Sigmoid colon (tissue), 7 donors: ENCODE data around the gene PIMREG. TPM values are rescaled to one million over a fixed set of nuclear protein-coding genes. Genes with fewer than 3 reads are reported as not detected.

Experiments
- DNase-seq: peaks from one replicate; pipeline ENCODE4 v3.0.0-alpha.2; 2019
- H3K27ac ChIP-seq, 4 donors: fragments of 200-600 bp; sonication (generic); one replicate each; pipeline ENCODE4 v1.5.1; 2016 to 2019; ENCODE audit warnings: mild to moderate bottlenecking in 1 of 4
- H3K27me3 ChIP-seq, 3 donors: fragments of 200-600 bp; sonication (generic); one replicate each; pipeline ENCODE4 v1.5.1; 2019; ENCODE audit warnings: mild to moderate bottlenecking in 1 of 3
- H3K36me3 ChIP-seq, 4 donors: fragments of 200-600 bp; sonication (generic); one replicate each; pipeline ENCODE4 v1.5.1; 2016 to 2019
- H3K4me1 ChIP-seq, 4 donors: fragments of 200-600 bp; sonication (generic); one replicate each; pipeline ENCODE4 v1.5.1; 2017 to 2019
- H3K4me3 ChIP-seq, 4 donors: fragments of 200-600 bp; sonication (generic); one replicate each; pipeline ENCODE4 v1.5.1; 2017 to 2019; ENCODE audit warnings: mild to moderate bottlenecking in 2 of 4, moderate library complexity in 1 of 4
- H3K9me3 ChIP-seq, 4 donors: fragments of 200-600 bp in 3 of 4; sonication (generic) in 3 of 4; one replicate each; pipeline versions ENCODE4 v1.5.1 to v1.6.1; 2013 to 2019
- CTCF ChIP-seq, 4 experiments: fragments of 450-650 bp in 3 of 4; fragments of 200-600 bp in 1 of 4; IDR thresholded peaks; one replicate each; pipeline ENCODE4 v1.5.1; 2016 to 2019; ENCODE audit warnings: antibody characterized with exemption in 4 of 4, mild to moderate bottlenecking in 3 of 4, moderate library complexity in 2 of 4
- EP300 ChIP-seq, 4 donors: sonication (generic); formaldehyde crosslinking; IDR thresholded peaks; one replicate each; pipeline ENCODE4 v1.6.1; 2017; ENCODE audit warnings: antibody characterized with exemption in 4 of 4
- POLR2A ChIP-seq, 2 donors: fragments of 450-650 bp; IDR thresholded peaks; one replicate each; pipeline ENCODE4 v1.6.1; 2016; ENCODE audit warnings: antibody characterized with exemption in 2 of 2, mild to moderate bottlenecking in 2 of 2, moderate library complexity in 2 of 2
- POLR2AphosphoS5 ChIP-seq, 4 donors: sonication (generic); formaldehyde crosslinking; IDR thresholded peaks; one replicate each; pipeline ENCODE4 v1.6.1; 2017; ENCODE audit warnings: antibody characterized with exemption in 4 of 4
- WGBS, 2 donors: extraction: QIAGEN DNeasy Blood & Tissue Kit; methylation state at CpG; one replicate each; pipeline ENCODE4 v1.1.7; 2013; 5-methylcytosine and 5-hydroxymethylcytosine counted together
- intact Hi-C: fragments of 100-400 bp; cut with DNase I; formaldehyde crosslinking; loops from one replicate; pipeline ENCODE4 v1.15.1; 2023
- polyA plus RNA-seq, 3 donors: library from polyadenylated mRNA; stranded (reverse); fragments of 200-250 nt; gene quantifications; one replicate each; pipeline ENCODE4 v1.2.3, GENCODE V29; 2013
- total RNA-seq, 4 donors: library from RNA; depleted of rRNA; stranded (reverse); fragments of >200 nt; gene quantifications; one replicate each; pipeline ENCODE4 v1.1.0, GENCODE V29; 2016
- donor health status: healthy with polysubstance abuse.
- donor health status: Bipolar disorder and iron deficiency.
- donor health status: healthy.

The PIMREG gene
- total and polyA plus RNA-seq, 7 donors, result 2.5 to 7.8 TPM; not detected in 5

DNA sequence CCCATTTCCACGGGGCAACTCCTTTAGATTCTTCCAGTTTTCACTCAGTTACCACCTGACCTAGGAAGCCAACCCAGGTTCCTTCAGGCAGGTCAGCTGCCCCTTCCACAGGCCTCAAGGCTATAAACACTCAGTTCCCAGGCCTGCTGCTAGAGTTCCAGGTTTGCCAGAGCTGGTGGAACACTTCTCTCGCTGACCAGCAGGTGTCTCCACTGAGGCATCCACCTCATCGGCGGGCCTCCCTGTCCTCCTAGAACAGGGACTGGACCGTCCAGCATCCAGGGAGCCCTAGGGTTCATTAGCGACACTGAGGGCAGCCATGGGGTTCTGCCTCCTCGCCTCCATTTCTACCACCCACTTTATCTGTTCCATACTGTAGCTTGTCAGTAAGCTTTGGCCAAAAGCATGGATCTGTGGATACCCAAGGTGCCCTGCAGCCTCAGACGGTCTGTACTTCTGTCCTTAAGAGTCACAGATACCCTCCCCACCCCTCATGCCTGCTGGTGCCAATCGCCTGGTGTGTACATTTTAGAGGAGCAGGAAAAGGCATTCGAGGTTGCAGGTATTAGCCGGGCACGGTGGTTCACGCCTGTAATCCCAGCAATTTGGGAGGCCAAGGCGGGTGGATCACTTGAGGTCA lies 29.0 kb downstream of the PIMREG start:
- TF ChIP-seq POLR2A (IDR thresholded peaks at IDR 0.05), result no peak
- no peak for TF ChIP-seq EP300 (IDR thresholded peaks at IDR 0.05)
- TF ChIP-seq POLR2AphosphoS5 (IDR thresholded peaks at IDR 0.05), result peak in 1 of 4 donors; percentile 27
- peak; percentile 78 to 95 (median 90) for TF ChIP-seq CTCF (IDR thresholded peaks at IDR 0.05)
- Histone ChIP-seq H3K9me3 (no peaks in the 10 kb centered on the region), H3K36me3 (peaks cover 0 to 8% (median 2%) of the 10 kb centered on the region in 4 donors), H3K27ac (peak overlapping the region in 1 of 4 donors; percentile 68), H3K27me3 (no peaks in the 10 kb centered on the region), H3K4me3 (no peak overlapping the region), H3K4me1 (peaks cover 0 to 25% (median 0%) of the 10 kb centered on the region in 4 donors)
- intact Hi-C loops, result loop anchor here (5.0 kb wide), 3 partner anchors 84 to 169 kb away; partner anchors contain the start of genes KIAA0753, PITPNM3 and TXNDC17
- 40 to 50% methylated on average over 14 of the region's 14 CpGs for WGBS, 2 donors
- peak; percentile 83 for DNase-seq

DNA sequence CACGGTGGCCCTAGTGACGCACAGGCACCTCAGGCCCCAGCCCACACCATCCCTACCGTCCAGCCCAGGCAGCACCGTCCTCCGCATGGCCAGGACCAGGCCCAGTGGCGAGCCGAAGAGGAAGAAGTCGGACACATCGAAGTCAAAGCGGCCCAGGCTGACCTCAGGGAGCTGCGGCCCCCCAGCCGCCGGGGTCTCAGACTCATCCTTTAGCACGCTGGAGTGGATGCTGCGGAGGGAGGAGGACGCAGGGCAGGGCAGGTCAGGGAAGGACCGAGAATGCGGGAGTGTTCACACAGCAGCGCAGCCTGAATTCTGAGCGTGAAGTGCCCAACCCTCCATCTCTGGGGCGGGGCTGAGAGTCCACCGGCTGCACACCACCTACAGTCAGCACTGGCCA lies 30.1 kb downstream of the PIMREG start:
- TF ChIP-seq POLR2A (IDR thresholded peaks at IDR 0.05) (no peak), EP300 (IDR thresholded peaks at IDR 0.05) (no peak), CTCF (IDR thresholded peaks at IDR 0.05) (no peak), POLR2AphosphoS5 (IDR thresholded peaks at IDR 0.05) (no peak)
- peak overlapping the region in 2 of 4 donors; percentile 57 to 68 for H3K27ac ChIP-seq
- peaks cover 0 to 25% (median 0%) of the 10 kb centered on the region in 4 donors for H3K4me1 ChIP-seq
- no peak overlapping the region for H3K4me3 ChIP-seq
- no peaks in the 10 kb centered on the region for H3K9me3 ChIP-seq
- intact Hi-C loops, result loop anchor here (5.0 kb wide), 3 partner anchors 83 to 168 kb away; partner anchors contain the start of genes KIAA0753, PITPNM3 and TXNDC17
- no peaks in the 10 kb centered on the region for H3K27me3 ChIP-seq
- no peak for DNase-seq
- WGBS, 2 donors, result 89 to 93% methylated on average over 22 of the region's 22 CpGs
- peaks cover 0 to 8% (median 2%) of the 10 kb centered on the region in 4 donors for H3K36me3 ChIP-seq

DNA sequence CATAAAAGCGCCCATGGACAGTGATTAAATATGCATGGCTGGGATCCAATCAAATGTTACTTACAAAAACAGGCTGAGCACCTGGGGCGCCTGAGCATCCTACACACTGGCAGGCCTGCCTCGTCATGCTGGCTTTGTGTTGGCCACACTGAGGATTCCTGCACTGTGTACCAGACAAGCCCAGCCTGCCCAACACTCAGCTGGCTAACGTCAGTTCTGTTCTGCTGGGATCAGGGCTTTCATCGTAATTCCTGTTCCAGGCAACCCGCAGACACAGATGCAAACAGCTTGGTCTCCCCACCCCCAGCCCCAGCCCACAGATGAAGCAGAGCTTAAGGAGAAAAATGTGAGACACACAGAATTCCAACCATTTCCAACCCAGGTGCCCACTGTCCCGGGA lies 30.7 kb downstream of the PIMREG start:
- H3K4me3 ChIP-seq, result no peak overlapping the region
- WGBS, 2 donors, result 73 to 85% methylated on average over 7 of the region's 7 CpGs
- H3K4me1 ChIP-seq, result peaks cover 0 to 25% (median 0%) of the 10 kb centered on the region in 4 donors
- H3K9me3 ChIP-seq, result no peaks in the 10 kb centered on the region
- no peak for TF ChIP-seq POLR2A (IDR thresholded peaks at IDR 0.05)
- peak in 1 of 4 donors; percentile 38 for TF ChIP-seq EP300 (IDR thresholded peaks at IDR 0.05)
- TF ChIP-seq CTCF (IDR thresholded peaks at IDR 0.05), result no peak
- peak in 3 of 4 donors; percentile 27 to 50 (median 38) for TF ChIP-seq POLR2AphosphoS5 (IDR thresholded peaks at IDR 0.05)
- peak overlapping the region; percentile 33 to 68 (median 54) for H3K27ac ChIP-seq
- intact Hi-C loops, result loop anchor here (5.0 kb wide), 3 partner anchors 82 to 167 kb away; partner anchors contain the start of genes KIAA0753, PITPNM3 and TXNDC17
- no peak for DNase-seq
- H3K36me3 ChIP-seq, result peaks cover 0 to 7% (median 2%) of the 10 kb centered on the region in 4 donors
- H3K27me3 ChIP-seq, result no peaks in the 10 kb centered on the region

DNA sequence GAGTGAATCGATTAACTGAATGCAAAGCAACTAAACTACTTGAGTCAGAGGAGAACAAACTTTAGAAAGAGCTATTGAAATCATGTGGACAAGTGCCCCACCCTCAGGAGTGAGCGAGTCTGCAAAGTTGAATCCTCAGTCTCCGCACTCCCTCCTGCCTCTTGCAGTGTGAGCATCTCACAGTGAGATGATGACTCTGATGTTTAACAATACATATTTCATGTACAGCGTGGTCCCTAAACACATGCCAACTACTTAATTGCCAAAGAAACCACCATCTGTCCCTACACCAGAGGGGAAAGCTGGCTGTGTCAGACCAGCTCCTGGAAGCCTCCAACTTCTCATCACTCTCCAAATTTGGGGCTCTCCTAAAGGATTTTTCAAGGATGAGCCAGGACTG lies 31.2 kb downstream of the PIMREG start:
- H3K9me3 ChIP-seq, result no peaks in the 10 kb centered on the region
- peaks cover 0 to 25% (median 0%) of the 10 kb centered on the region in 4 donors for H3K4me1 ChIP-seq
- H3K27ac ChIP-seq, result peak overlapping the region; percentile 33 to 68 (median 54)
- no peak for TF ChIP-seq EP300 (IDR thresholded peaks at IDR 0.05)
- TF ChIP-seq CTCF (IDR thresholded peaks at IDR 0.05), result no peak
- no peak for TF ChIP-seq POLR2AphosphoS5 (IDR thresholded peaks at IDR 0.05)
- no peak for TF ChIP-seq POLR2A (IDR thresholded peaks at IDR 0.05)
- intact Hi-C loops, result no loop called here
- peaks cover 0 to 2% (median 0%) of the 10 kb centered on the region in 4 donors for H3K36me3 ChIP-seq
- WGBS, 2 donors, result 74 to 75% methylated on average over 4 of the region's 4 CpGs
- DNase-seq, result no peak
- no peak overlapping the region for H3K4me3 ChIP-seq
- H3K27me3 ChIP-seq, result no peaks in the 10 kb centered on the region
